ENCODE data around the gene WT1. TPM values are rescaled to one million over a fixed set of nuclear protein-coding genes. Genes with fewer than 3 reads are reported as not detected.
"Not testable (repeated sequence)": the region's sequence is repeated elsewhere in the genome, so short reads cannot be mapped to it uniquely, and the experiment has no call there.

The WT1 gene
- total and polyA plus RNA-seq, 2 donors = 0.16 to 0.94 TPM

DNA sequence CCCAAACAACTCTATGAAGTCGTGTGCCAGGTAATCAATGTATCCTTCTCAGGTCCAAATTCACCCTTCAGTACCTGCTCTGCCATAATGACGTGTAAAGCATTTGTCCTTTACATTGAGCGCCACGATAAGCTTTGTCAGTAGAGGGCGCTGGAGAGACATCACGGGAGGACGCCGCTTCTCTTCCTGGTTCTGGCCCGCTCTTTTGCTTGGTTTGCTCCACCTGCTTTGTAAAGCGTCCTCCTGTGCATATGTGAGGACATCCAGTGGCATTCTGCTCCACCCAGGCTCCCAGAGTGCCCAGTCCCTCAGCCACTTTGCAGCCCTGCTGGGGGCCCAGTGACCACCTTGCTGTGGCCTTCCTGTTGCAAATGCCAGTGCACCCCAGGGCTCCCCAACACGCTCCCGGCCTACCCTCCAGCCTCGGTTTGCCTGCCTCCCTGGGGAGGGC, 61.1 kb downstream of the WT1 start:
- WGBS = 48% methylated on average over 13 of the region's 13 CpGs
- peak; percentile 18 to 86 (median 65) for DNase-seq (ENCODE audit: low read depth in 6 of 9, low spot score in 9 of 9)

DNA sequence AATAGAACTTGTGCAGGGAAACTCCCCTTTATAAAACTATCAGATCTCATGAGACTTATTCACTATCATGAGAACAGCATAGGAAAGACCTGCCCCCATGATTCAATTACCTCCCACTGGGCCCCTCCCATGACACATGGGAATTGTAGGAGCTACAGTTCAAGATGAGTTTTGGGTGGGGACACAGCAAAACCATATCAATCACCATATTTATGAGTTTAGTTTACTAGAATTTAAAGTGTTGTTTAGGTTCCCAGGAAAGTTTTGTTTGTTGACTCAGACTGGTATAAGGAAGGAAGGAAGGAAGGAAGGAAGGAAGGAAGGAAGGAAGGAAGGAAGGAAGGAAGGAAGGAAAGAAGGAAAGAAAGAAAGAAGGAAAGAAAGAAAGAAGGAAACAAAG, 65.4 kb downstream of the WT1 start:
- H3K4me3 ChIP-seq (ENCODE audit: low read length in 2 of 2); H3K27me3 ChIP-seq (ENCODE audit: control insufficient read depth in 2 of 2, insufficient read depth in 1 of 2, low read length in 1 of 2); H3K4me1 ChIP-seq (ENCODE audit: control insufficient read depth in 2 of 2, insufficient read depth in 2 of 2, low read length in 2 of 2); H3K36me3 ChIP-seq (ENCODE audit: control insufficient read depth in 2 of 2, insufficient read depth in 2 of 2, low read length in 1 of 2); H3K27ac ChIP-seq (ENCODE audit: low read depth in 1 of 2, low read length in 1 of 2); DNase-seq (ENCODE audit: low read depth in 6 of 9, low spot score in 9 of 9); H3K9me3 ChIP-seq (ENCODE audit: control insufficient read depth in 2 of 2, insufficient read depth in 1 of 2, low read length in 1 of 2): not testable (repeated sequence)

More for the DNA sequence above, 61.1 kb downstream of the WT1 start:
- no peaks in the 10 kb centered on the region for H3K27me3 ChIP-seq (ENCODE audit: control insufficient read depth in 2 of 2, insufficient read depth in 1 of 2, low read length in 1 of 2)
- no peaks in the 10 kb centered on the region for H3K9me3 ChIP-seq (ENCODE audit: control insufficient read depth in 2 of 2, insufficient read depth in 1 of 2, low read length in 1 of 2)
- H3K36me3 ChIP-seq (ENCODE audit: control insufficient read depth in 2 of 2, insufficient read depth in 2 of 2, low read length in 1 of 2) = no peaks in the 10 kb centered on the region
- no peak overlapping the region for H3K27ac ChIP-seq (ENCODE audit: low read depth in 1 of 2, low read length in 1 of 2)
- no peak overlapping the region for H3K4me3 ChIP-seq (ENCODE audit: low read length in 2 of 2)
- peaks cover 0 to 4% of the 10 kb centered on the region in 2 donors for H3K4me1 ChIP-seq (ENCODE audit: control insufficient read depth in 2 of 2, insufficient read depth in 2 of 2, low read length in 2 of 2)

DNA sequence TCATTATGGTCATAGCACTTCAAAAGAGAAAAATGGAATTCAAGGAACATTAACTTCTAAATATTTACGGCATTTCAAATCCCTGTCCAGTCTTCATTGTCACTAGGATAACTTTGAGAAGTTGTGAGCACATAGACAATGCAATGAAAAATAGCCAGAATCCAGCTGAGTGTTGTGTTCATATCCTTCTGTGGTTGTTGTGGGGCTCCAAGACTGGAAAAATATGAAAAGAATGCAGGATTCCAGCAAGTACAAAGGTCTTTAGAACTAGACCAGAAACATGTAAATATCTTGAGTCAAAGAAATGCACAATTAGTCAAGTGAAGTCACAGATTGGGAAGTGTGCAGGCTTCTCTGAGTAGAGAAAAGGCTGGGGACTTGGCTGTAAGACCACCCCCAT, 68.7 kb downstream of the WT1 start:
- WGBS = 95% methylated on average over 1 of the region's 1 CpG
- Histone ChIP-seq H3K9me3 (ENCODE audit: control insufficient read depth in 2 of 2, insufficient read depth in 1 of 2, low read length in 1 of 2) (peaks cover 0 to 8% of the 10 kb centered on the region in 2 donors), H3K4me1 (ENCODE audit: control insufficient read depth in 2 of 2, insufficient read depth in 2 of 2, low read length in 2 of 2) (no peaks in the 10 kb centered on the region), H3K27me3 (ENCODE audit: control insufficient read depth in 2 of 2, insufficient read depth in 1 of 2, low read length in 1 of 2) (no peaks in the 10 kb centered on the region), H3K36me3 (ENCODE audit: control insufficient read depth in 2 of 2, insufficient read depth in 2 of 2, low read length in 1 of 2) (no peaks in the 10 kb centered on the region), H3K27ac (ENCODE audit: low read depth in 1 of 2, low read length in 1 of 2) (no peak overlapping the region), H3K4me3 (ENCODE audit: low read length in 2 of 2) (no peak overlapping the region)
- DNase-seq (ENCODE audit: low read depth in 6 of 9, low spot score in 9 of 9) = no peak

DNA sequence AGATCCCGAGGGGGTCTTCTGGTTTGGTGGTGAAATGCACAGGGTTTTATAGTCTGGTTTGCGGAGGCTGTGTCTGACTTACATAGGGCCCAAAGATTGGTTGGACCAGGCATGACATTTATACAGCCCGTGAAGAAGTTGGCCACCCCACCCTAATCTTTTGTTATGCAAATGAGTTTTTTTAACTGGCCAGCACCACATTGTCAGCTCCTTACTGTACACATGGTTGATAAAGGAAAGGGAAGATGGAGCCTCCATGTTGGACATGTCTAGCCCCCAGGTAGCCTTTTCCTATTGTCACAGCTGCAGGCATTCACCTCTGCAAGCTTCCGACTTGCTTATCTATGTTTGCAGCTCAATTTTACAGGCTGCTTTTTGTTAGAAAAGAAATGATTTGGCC, 70.1 kb downstream of the WT1 start:
- Histone ChIP-seq H3K27me3 (ENCODE audit: control insufficient read depth in 2 of 2, insufficient read depth in 1 of 2, low read length in 1 of 2) (no peaks in the 10 kb centered on the region), H3K4me3 (ENCODE audit: low read length in 2 of 2) (no peak overlapping the region), H3K9me3 (ENCODE audit: control insufficient read depth in 2 of 2, insufficient read depth in 1 of 2, low read length in 1 of 2) (peaks cover 0 to 8% of the 10 kb centered on the region in 2 donors), H3K4me1 (ENCODE audit: control insufficient read depth in 2 of 2, insufficient read depth in 2 of 2, low read length in 2 of 2) (no peaks in the 10 kb centered on the region), H3K27ac (ENCODE audit: low read depth in 1 of 2, low read length in 1 of 2) (no peak overlapping the region), H3K36me3 (ENCODE audit: control insufficient read depth in 2 of 2, insufficient read depth in 2 of 2, low read length in 1 of 2) (no peaks in the 10 kb centered on the region)
- no peak for DNase-seq (ENCODE audit: low read depth in 6 of 9, low spot score in 9 of 9)
- WGBS = 96% methylated on average over 4 of the region's 4 CpGs

DNA sequence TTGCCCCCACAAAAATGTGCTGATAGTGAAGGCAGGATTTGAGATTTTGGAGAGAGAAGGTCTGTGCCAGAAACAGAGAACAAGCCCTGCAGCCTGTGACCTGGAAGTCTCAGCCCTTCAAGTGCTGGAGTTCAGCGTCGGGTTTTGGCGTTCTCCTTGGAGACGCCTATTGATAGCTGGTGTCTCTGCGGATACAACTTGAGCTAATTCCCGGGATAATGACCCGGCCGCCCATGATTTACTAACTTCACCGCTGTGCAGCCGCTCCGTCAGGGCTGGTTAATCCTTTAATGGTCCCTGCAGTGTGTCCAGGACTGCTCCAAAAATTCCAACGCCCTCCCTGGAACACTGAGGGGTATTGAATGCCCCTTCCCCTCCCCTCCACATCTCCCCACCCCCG, 76.6 kb downstream of the WT1 start:
- WGBS = 81% methylated on average over 13 of the region's 13 CpGs
- H3K36me3 ChIP-seq (ENCODE audit: control insufficient read depth in 2 of 2, insufficient read depth in 2 of 2, low read length in 1 of 2) = no peaks in the 10 kb centered on the region
- no peak for DNase-seq (ENCODE audit: low read depth in 6 of 9, low spot score in 9 of 9)

DNA sequence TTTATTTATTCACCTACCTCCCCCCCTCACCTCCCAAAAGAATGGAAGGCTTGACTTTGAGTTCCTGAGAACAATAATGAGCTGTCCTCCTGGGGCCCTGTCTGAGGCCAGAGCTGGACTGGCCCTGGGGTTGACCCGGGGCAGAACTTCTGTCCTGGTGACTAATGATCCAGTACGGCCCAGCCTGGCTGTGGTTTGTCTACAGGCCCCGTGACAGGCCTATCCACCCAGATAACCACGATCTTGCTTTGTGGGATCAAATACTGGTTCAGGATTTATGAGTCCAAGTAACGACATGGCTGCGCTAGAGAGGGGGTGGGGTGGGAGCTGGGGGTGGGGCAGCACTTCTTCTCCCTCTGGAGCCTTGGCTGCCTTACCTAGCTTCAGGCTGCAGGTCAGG, 81.5 kb downstream of the WT1 start:
- no peaks in the 10 kb centered on the region for H3K4me1 ChIP-seq (ENCODE audit: control insufficient read depth in 2 of 2, insufficient read depth in 2 of 2, low read length in 2 of 2)
- WGBS = 50% methylated on average over 6 of the region's 6 CpGs
- peaks cover 0 to 10% of the 10 kb centered on the region in 2 donors for H3K27me3 ChIP-seq (ENCODE audit: control insufficient read depth in 2 of 2, insufficient read depth in 1 of 2, low read length in 1 of 2)
- H3K36me3 ChIP-seq (ENCODE audit: control insufficient read depth in 2 of 2, insufficient read depth in 2 of 2, low read length in 1 of 2) = no peaks in the 10 kb centered on the region
- no peak for DNase-seq (ENCODE audit: low read depth in 6 of 9, low spot score in 9 of 9)
- H3K27ac ChIP-seq (ENCODE audit: low read depth in 1 of 2, low read length in 1 of 2) = no peak overlapping the region
- H3K4me3 ChIP-seq (ENCODE audit: low read length in 2 of 2) = no peak overlapping the region
- H3K9me3 ChIP-seq (ENCODE audit: control insufficient read depth in 2 of 2, insufficient read depth in 1 of 2, low read length in 1 of 2) = no peaks in the 10 kb centered on the region

More for the DNA sequence above, 76.6 kb downstream of the WT1 start:
- no peak overlapping the region for H3K4me3 ChIP-seq (ENCODE audit: low read length in 2 of 2)
- H3K4me1 ChIP-seq (ENCODE audit: control insufficient read depth in 2 of 2, insufficient read depth in 2 of 2, low read length in 2 of 2) = no peaks in the 10 kb centered on the region
- no peaks in the 10 kb centered on the region for H3K9me3 ChIP-seq (ENCODE audit: control insufficient read depth in 2 of 2, insufficient read depth in 1 of 2, low read length in 1 of 2)
- H3K27me3 ChIP-seq (ENCODE audit: control insufficient read depth in 2 of 2, insufficient read depth in 1 of 2, low read length in 1 of 2) = peaks cover 0 to 12% of the 10 kb centered on the region in 2 donors
- H3K27ac ChIP-seq (ENCODE audit: low read depth in 1 of 2, low read length in 1 of 2) = no peak overlapping the region

DNA sequence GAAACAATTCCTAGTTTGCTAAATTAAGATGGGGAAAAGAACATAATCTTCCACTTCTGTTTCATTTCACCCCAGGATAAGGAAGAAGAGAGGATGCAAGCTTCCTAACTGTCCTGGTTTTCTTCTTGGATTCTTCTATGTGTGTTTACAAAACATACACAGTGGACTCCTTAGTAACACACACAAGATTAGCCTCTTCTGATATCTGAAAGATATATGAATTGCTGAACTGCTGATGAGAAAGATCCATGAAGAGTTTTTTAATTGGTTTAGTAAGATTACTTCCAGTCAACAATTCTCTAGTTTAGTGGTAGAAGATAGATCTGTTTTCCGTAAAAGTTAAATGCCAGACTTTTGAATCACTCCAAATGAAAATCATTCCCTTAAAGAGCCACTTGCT, 86.8 kb downstream of the WT1 start:
- H3K4me3 ChIP-seq (ENCODE audit: low read length in 2 of 2) = no peak overlapping the region
- no peaks in the 10 kb centered on the region for H3K9me3 ChIP-seq (ENCODE audit: control insufficient read depth in 2 of 2, insufficient read depth in 1 of 2, low read length in 1 of 2)
- WGBS = 49% methylated on average over 1 of the region's 1 CpG
- H3K27ac ChIP-seq (ENCODE audit: low read depth in 1 of 2, low read length in 1 of 2) = no peak overlapping the region
- no peaks in the 10 kb centered on the region for H3K4me1 ChIP-seq (ENCODE audit: control insufficient read depth in 2 of 2, insufficient read depth in 2 of 2, low read length in 2 of 2)
- no peaks in the 10 kb centered on the region for H3K36me3 ChIP-seq (ENCODE audit: control insufficient read depth in 2 of 2, insufficient read depth in 2 of 2, low read length in 1 of 2)
- H3K27me3 ChIP-seq (ENCODE audit: control insufficient read depth in 2 of 2, insufficient read depth in 1 of 2, low read length in 1 of 2) = peaks cover 0 to 5% of the 10 kb centered on the region in 2 donors
- DNase-seq (ENCODE audit: low read depth in 6 of 9, low spot score in 9 of 9) = no peak

DNA sequence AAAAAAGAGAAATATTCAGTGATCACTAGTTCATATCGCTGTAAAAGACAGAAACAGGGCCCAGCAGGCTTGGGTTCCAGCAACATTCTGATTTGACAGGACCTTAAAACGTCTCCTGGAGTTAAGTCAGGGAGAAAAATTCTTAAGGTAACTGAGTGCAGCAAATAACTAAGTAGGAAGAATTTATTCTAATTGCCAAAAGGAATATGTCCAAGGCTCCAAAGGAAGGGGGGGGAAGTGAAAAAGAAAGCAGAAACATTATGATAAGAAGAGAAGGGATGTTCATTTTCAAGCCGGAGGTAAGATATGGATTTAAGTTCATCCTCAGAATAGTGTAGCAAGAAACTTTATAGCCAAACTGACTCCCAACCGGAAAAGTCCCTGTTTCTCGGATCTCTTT, 90.4 kb downstream of the WT1 start:
- Histone ChIP-seq H3K4me1 (ENCODE audit: control insufficient read depth in 2 of 2, insufficient read depth in 2 of 2, low read length in 2 of 2) (no peaks in the 10 kb centered on the region), H3K9me3 (ENCODE audit: control insufficient read depth in 2 of 2, insufficient read depth in 1 of 2, low read length in 1 of 2) (no peaks in the 10 kb centered on the region), H3K4me3 (ENCODE audit: low read length in 2 of 2) (no peak overlapping the region), H3K27me3 (ENCODE audit: control insufficient read depth in 2 of 2, insufficient read depth in 1 of 2, low read length in 1 of 2) (peaks cover 0 to 5% of the 10 kb centered on the region in 2 donors), H3K36me3 (ENCODE audit: control insufficient read depth in 2 of 2, insufficient read depth in 2 of 2, low read length in 1 of 2) (no peaks in the 10 kb centered on the region), H3K27ac (ENCODE audit: low read depth in 1 of 2, low read length in 1 of 2) (no peak overlapping the region)
- no peak for DNase-seq (ENCODE audit: low read depth in 6 of 9, low spot score in 9 of 9)
- WGBS = 94% methylated on average over 5 of the region's 5 CpGs

DNA sequence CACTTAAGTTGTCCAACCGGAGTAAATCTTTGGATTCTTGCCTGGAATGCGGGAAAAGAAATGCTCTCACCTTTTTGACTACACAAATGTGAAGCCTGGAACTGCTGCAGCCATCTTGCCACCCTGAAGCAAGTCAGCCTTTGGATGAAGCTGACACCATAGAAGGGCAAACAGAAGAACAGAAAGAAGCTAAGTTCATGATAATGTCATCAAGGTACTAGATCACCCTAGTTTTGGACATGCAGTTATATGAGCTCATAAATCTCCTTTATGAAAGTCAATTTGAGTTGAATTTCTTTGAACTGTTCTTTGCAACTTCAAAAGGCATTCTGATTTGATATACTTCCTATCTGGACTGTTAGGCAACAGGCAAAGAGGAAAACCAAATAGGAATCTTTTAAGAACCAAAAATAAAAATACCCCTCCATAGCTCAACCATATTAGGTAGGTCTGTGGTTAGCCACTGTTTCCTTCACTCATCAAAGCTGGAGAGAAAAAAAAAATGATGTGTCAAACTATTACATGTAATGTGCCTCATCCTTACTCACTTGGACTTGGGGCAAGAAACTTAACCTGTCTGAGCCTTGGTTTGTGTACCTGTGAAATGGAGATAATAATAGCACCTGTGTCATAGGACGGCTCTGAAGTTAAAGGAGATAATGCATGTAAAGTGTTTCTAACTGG, 91.9 kb downstream of the WT1 start:
- no peaks in the 10 kb centered on the region for H3K36me3 ChIP-seq (ENCODE audit: control insufficient read depth in 2 of 2, insufficient read depth in 2 of 2, low read length in 1 of 2)

More for the DNA sequence above, 91.9 kb downstream of the WT1 start:
- Histone ChIP-seq H3K4me3 (ENCODE audit: low read length in 2 of 2) (no peak overlapping the region), H3K27me3 (ENCODE audit: control insufficient read depth in 2 of 2, insufficient read depth in 1 of 2, low read length in 1 of 2) (peaks cover 0 to 5% of the 10 kb centered on the region in 2 donors), H3K27ac (ENCODE audit: low read depth in 1 of 2, low read length in 1 of 2) (no peak overlapping the region), H3K4me1 (ENCODE audit: control insufficient read depth in 2 of 2, insufficient read depth in 2 of 2, low read length in 2 of 2) (no peaks in the 10 kb centered on the region), H3K9me3 (ENCODE audit: control insufficient read depth in 2 of 2, insufficient read depth in 1 of 2, low read length in 1 of 2) (no peaks in the 10 kb centered on the region)
- peak in 1 of 9 donors; percentile 21 for DNase-seq (ENCODE audit: low read depth in 6 of 9, low spot score in 9 of 9)
- 79% methylated on average over 3 of the region's 3 CpGs for WGBS

Data from thymus (tissue), 11 donors.